NCI-H2227 (cell line): ENCODE measurements around the gene MRTFA.
"Not testable (repeated sequence)": the region's sequence is repeated elsewhere in the genome, so short reads cannot be mapped to it uniquely, and the experiment has no call there.

Source experiments
- DNase-seq: peaks from one replicate; lab custom pipeline; 2025; ENCODE audit not compliant: unreplicated experiment; lab: John Stamatoyannopoulos, UW

The MRTFA gene

GRCh38 chr22:40628354-40629042, 8.0 kb downstream of the MRTFA start:
- no peak for DNase-seq

- DNase-seq: no peak
Observed at GRCh38 chr22:40627612-40628011, 8.9 kb downstream of the MRTFA start.

GRCh38 chr22:40626851-40627250, 9.7 kb downstream of the MRTFA start:
- DNase-seq: no peak

GRCh38 chr22:40625794-40626193, 10.7 kb downstream of the MRTFA start:
- DNase-seq: not testable (repeated sequence)

GRCh38 chr22:40625281-40625680, 11.2 kb downstream of the MRTFA start:
- not testable (repeated sequence) for DNase-seq

GRCh38 chr22:40624770-40625169, 11.7 kb downstream of the MRTFA start:
- no peak for DNase-seq

- no peak for DNase-seq
Observed at GRCh38 chr22:40621309-40622151, 15.0 kb downstream of the MRTFA start.

- no peak for DNase-seq
Observed at GRCh38 chr22:40620464-40621046, 16.0 kb downstream of the MRTFA start.

GRCh38 chr22:40618400-40618799, 18.1 kb downstream of the MRTFA start:
- no peak for DNase-seq

- DNase-seq: no peak
Observed at GRCh38 chr22:40616578-40616977, 19.9 kb downstream of the MRTFA start.

- no peak for DNase-seq
Observed at GRCh38 chr22:40613067-40613466, 23.5 kb downstream of the MRTFA start.

GRCh38 chr22:40612291-40612751, 24.2 kb downstream of the MRTFA start:
- DNase-seq: no peak

- DNase-seq: no peak
Observed at GRCh38 chr22:40611606-40612005, 24.9 kb downstream of the MRTFA start.

- no peak for DNase-seq
Observed at GRCh38 chr22:40610329-40610850, 26.1 kb downstream of the MRTFA start.

- no peak for DNase-seq
Observed at GRCh38 chr22:40609216-40609615, 27.3 kb downstream of the MRTFA start.

- DNase-seq: no peak
Observed at GRCh38 chr22:40607506-40607905, 29.0 kb downstream of the MRTFA start.

GRCh38 chr22:40606306-40606705, 30.2 kb downstream of the MRTFA start:
- DNase-seq: no peak

- no peak for DNase-seq
Observed at GRCh38 chr22:40605761-40606160, 30.8 kb downstream of the MRTFA start.

- DNase-seq: no peak
Observed at GRCh38 chr22:40603088-40603605, 33.4 kb downstream of the MRTFA start.

GRCh38 chr22:40602231-40602630, 34.3 kb downstream of the MRTFA start:
- DNase-seq: no peak

- DNase-seq: no peak
Observed at GRCh38 chr22:40599731-40600130, 36.8 kb downstream of the MRTFA start.
